HG02973 (cell line): Measurements from ENCODE around the gene NSD2.
"Not testable (repeated sequence)": the region's sequence is repeated elsewhere in the genome, so short reads cannot be mapped to it uniquely, and the experiment has no call there.

Experiments used
- ATAC-seq: cut with Tn5 transposase; IDR thresholded peaks from one replicate; pipeline ENCODE4 v1.9.1; 2021; ENCODE audit warnings: moderate library complexity; ENCODE audit not compliant: unreplicated experiment

NSD2 gene

DNA sequence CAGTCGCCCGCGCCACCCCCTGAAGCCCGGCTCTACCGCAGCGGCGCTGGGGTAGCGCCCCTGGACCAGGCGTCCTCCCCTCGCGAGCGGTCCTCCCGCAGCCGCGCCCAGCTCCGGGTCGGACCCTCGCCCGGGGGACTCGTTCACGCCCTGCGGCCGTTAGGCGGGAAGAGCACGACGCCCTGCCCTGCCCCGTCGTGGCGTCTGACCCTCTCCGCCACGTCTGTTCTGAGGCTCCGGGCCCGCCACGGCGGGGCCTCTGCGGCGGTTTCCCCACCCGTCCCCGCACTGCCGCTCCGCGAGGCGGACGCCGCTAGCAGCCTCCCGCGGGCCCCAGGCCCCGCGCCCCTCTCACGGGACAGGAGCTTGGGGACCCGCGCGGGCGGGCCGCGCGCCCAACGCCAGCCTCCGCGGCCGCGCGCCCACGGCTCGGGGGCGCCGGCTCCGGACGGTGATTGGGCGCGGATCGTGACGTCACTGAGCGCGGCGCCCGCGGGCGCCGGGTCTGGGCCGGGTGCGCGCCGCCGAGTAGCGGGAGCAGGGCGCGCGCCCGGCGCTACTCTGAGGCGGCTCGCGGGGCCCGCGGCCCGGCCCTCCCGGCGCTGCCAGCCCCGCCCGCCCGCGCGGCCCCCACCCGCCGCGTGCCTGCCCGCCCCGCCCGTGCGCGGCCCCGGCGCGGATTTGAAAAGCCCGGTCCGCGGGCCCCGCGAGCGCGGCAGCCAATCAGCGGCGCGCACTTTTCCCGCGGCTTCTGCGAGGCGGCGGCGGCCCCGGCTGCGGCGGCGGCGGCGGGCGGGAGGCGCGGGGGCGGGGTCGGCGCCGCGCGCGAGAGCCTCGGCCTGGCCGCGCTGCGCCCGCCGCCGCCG is at the start of gene NSD2:
TSS of gene NSD2 (plus strand) at position 816 of the 866 bp plus-strand sequence. CDS start 29,262 bp downstream, outside the sequence.
- ATAC-seq: peak; percentile 62

DNA sequence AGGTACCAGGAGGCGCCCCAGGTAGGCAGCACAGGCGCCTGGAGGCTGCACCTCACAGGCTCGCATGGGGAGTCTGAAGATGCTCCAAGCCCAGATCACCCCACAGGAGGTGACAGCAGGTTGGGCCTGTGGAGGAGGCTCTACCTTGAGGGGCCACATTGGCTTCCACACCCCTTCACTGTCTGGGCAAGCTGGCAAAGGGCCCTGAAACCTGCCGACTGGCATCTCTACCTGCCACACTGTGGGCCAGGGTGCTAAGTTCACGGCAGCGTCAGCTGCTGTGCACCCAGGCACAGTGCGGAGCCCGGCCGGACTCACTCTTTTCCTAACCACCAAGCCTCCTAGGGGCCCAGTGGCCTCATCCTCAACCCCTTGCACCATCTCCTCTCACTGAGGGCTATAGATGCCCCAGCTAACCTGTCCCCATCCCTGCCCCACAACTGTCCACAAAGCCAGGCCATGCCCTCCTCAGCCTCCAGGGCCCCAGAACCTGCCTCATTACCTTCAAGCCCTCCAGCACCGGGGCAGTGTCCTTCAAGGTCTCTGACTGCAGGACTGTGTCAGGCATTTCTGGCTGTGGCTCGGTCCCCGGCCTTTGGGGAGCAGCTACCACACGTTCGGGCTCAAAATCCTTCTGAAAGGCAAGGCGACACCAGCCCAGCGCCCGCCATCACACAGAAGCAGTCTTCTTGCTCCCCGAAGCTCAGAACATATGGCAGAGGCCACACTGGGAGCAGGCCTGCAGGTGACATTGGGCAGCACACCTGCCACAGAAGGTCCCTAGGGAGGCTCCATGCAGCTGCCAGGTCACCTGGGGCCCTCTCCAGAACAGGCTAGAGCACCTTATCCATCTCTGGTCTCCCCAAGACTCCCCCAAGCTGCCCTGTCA is 49.3 kb upstream of the NSD2 start:
- no peak for ATAC-seq

DNA sequence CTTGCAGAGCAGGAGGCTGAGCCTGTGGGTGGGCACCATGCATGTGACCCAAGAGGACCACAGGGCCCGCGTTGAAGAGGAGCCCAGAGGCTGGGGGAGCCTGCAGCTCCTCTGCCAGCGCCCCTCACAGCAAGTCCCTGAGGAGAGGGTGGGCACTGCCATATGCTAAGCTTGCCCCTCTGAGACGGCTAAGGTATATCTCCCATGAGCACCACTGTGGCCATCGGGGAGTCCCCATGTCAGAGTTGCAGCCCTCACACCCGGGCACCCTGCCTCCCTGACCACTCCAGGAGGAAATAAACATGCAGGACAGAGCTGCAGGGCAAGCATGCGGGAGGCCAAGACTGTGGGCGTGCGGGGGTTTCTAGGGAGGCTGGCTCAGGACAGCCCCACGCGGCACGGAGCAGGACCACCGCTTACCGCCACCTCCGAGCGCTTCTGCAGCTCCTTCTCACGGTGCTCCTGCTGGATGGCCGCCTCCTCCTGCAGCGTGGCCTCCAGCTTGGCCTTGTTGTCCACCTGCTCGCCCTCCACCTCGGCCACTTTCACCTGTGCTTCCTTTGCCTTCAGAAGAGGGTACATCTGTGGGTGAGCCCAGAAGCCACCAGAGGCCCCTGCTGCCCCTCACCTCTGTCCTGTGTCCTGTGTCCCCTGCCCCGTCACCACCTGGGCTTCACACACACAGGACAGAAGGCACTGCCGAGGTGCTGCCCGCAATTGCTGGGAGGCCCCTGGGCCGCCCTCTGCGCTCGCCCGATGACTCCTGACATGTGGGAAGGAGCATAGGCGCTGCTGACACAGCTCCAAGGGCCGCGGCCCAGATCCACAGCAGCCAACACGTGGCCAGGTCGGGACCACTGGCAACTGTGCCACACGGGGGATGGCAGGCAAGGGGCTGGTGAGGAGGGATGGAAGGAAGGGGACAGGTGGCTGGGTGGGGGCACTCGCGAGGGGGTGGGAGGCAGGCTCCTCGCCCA is 48.3 kb upstream of the NSD2 start:
- no peak for ATAC-seq

DNA sequence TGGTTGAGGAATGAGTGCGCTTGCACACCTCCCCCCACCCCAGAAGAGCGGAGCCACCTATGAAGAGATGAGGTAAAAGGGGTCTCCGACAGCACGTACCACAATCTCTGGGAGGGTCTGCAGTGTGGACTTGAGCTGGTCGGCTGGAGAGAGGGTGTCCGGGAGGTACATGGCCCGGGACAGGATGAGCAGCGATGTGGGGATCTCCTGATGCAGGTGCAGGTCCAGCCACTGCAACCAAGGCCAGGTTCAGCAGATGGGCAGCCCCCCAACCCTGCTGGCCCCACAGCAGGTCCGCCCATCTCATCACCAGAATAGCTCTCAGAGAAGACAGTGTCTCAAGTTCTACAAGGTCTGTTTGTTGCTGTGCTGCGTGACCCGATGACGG is 47.7 kb upstream of the NSD2 start:
- no peak for ATAC-seq

DNA sequence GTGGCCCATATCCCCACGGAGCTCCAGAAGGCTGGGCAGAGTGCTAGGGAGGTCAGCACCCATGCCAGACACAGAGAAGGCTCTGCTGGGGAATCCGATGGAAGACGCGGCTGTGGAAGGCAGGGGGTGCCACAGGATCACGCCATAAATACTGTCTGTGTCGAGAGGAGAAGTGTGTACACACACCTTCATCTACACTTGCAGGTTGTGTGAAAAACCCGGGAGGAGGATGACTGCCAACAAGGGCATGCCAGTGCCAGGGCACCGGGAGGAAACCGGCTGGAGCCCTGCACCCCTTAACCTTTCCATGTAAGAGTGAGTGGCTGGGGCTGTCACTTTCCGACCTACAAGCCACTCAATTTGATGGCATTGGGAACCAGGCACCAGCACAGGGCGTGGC is 46.4 kb upstream of the NSD2 start:
- no peak for ATAC-seq

DNA sequence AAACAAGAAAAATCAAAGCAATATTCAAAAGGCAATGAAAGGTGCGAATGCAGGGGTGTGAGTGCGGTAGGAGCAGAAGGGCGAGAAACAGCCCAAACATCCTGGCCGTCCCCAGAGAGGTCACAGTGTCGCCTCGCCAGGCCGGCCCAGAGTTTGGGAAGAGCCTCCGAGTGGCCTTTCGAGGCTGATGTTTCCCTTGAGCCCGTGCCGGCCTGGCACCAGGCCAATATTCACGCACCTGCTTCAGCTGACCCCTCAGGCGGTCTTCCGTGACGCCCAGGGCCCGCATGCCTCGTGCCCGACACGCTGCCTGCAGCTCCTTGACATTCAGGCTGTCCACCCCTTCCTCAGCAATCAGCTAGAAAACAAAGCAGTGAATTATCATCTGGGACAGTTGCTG is 45.9 kb upstream of the NSD2 start:
- no peak for ATAC-seq

DNA sequence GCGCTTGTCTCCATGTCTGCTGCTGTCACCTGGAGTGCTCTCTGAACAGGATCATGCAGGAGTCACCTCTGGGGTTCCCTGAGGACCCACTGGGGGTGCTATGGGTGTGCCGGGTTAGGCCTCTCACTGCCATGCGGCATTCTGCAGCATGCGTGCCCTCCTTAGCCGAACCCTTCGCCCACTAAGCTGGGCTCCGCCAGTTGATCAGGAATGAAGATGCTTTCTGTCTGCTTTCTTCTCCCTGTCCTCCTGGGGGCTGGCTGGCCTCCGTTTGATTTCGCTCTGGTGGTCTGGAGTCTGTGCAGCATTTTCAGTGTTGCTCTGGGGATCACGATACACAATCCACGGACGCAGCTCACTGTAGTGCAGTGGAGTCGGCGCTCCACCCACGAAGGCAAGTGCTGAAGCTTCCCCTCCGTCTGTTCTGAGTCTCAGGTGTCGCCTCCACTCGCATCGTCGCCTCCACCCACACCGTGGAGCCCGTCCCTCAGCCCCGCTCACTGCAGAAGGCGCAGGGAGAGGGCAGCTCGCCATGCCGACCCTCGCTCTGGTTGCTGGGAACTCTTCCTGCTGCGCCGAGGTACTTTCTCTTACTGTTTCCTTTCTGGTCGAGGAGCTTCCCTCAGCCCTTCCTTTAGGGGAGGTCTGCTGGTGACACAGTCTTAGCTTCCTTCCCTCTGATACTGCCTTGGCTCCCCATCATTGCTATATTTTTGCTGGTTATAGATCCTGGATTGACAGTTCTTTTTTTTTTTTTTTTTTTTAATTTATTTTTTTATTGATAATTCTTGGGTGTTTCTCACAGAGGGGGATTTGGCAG is 44.5 kb upstream of the NSD2 start:
- no peak for ATAC-seq

DNA sequence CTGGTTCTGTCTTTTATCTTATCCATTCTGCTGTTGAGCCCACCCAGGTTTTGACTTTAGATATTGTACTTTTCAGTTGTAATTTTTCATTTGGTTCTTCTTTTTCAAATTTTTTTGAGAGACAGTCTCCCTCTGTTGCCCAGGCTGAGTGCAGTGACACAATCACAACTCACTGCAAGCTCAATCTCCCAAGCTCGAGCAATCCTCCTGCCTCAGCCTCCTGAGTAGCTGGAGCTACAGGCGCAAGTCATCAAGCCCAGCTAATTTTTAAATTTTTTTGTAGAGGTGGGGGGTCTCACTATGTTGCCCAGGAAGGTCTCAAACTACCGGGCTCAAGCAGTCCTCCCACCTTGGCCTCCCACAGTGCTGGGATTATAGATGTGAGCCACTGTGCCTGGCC is 41.0 kb upstream of the NSD2 start:
- ATAC-seq: no peak

DNA sequence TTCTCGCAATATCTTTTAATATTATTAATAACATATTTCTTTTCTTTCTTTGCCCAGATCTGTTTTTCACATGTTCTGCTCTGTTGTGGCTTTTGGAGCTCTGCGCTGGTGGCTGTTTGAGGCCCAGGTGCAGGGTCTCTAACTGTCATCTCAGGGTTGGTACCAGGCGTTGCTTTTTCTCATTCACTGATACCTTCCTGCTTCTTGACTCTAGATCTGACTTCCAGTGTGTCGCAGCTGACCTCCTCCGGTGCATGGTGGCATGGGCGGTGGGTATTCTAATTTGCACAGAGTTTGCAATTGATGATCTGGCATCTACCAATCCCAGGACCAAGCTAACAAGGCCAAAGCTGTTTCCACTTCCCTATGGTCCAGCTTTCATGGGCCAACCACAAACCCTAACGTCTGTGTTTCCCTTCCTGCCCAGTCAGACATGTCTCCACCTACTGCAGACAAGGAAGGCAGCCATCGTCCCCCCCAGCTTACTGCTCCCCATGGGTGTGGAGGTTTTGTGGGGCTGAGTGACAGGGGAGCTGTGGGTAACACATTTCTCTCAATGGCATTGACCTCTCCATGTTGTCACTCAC is 40.5 kb upstream of the NSD2 start:
- no peak for ATAC-seq

DNA sequence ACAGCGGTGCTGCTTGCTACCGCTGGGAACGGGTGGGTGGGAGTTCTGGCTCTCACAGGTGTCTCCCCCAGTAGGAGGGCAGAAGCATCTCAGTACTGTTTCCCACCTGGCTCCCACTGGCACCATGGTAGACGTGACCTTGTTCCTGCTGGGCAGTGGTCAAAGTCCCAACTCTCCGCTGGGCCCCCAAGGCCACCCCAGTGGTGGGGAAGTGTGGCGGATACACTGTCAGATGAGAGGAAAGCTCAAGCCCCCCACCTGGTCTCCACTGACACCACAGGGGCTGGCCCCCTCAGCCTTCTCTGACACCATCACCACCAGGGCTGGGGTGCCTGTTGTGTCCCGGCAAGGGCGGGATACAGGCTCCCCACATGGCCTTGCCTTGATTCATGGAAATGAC is 39.9 kb upstream of the NSD2 start:
- no peak for ATAC-seq

DNA sequence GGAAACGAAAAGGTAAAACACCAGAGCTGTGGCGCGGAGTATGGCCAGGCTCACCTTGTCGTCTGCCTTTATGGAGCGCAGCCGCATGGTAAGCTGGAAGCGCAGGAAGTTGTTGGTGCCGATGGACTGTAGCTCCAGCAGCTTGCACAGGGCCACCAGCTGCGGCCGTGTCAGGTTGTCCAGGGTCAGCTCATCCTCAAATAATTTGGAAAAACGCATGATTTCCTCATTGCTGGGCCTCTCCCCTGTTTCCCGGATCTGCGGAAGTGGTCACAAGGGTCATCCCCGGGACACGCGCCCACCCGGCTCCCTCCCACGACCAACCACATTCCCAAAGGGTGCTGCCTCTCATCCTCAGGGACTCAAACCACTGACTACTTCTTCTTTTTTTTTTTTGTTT is 38.5 kb upstream of the NSD2 start:
- ATAC-seq: no peak

DNA sequence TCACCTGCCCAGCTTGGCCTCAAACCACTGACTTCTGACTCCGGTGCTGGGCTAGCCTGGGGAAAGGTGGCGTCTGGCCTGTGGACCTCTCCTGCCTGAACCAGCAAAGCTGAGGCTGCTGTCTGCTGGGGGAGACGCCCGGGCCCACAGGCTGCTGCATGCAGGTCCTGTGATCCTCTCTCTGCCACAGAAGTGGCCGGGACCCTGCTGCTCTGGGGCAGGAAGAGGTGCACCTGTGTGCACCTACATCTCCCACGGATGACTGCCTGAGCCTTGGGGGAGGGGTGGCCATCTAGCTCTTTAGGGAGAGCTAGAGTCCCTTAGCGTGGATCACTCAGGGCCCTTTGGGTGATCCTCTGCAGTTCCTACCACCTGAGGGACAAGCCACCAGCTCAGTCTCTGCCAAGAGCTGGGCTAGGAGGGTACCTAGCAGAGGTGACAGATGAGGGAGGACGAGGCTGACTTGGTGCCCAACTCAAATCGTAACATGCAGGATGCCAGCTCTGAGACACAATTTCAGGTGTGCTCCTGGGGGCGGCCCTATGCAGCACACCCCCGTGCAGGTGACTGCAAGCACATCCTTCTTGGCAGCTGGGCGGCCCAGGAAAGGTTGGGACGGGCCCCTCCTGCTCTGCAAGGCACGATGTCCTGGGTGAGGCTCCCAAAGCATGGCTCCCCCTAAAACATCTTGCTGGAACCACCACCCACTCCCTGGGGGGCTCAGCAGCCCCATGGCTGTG is 37.7 kb upstream of the NSD2 start:
- ATAC-seq: no peak

DNA sequence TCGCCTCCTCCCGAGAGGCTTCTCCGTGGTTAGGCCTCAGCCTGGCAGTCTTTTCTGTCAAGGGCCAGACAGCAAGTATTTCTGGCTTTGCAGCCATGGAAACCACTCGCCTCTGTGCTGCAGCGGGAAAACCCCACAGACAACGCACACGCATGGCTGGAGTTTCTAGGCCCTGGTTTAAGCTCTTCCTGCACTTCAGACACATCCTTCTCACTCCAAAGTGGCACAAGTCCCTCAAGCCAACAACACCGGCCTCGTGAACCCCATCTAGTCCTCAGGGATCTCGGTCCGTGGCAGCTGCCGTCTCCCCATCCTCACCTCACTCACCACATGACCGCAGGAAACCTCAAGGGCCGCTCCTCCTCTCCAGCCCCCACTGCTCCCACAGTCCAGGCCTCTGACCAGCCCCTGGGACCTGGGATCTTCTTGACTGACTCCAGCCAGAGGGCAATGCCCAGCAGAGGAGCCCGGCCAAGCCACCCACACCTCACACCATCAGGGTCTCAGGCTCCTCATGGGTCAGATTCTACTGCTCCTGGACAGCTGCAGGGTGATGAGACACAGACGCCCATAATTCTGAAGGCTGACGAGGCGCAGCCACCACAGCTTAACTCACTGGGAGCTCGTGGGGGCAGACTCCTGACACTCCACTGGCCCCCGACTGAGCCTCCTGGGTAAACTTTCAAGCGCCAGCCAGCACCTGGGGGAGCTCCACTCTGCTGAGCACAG is 37.0 kb upstream of the NSD2 start:
- peak; percentile 69 for ATAC-seq

DNA sequence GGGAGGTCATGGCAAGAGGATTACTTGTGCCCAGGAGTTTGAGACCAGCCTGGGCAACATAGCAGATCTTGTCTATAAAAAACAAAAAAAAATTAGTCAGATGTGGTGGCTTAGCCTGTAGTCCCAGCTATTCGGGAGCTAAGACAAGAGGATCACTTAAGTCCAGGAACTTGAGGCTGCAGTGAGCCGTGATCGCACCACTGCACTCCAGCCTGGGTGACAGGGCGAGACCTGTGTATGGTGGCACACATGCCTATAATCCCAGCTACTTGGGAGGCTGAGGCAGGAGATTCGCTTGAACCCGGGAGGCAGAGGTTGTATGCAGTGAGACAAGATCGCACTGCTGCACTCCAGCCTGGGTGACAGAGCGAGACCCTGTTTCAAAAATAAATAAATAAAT is 35.4 kb upstream of the NSD2 start:
- not testable (repeated sequence) for ATAC-seq

DNA sequence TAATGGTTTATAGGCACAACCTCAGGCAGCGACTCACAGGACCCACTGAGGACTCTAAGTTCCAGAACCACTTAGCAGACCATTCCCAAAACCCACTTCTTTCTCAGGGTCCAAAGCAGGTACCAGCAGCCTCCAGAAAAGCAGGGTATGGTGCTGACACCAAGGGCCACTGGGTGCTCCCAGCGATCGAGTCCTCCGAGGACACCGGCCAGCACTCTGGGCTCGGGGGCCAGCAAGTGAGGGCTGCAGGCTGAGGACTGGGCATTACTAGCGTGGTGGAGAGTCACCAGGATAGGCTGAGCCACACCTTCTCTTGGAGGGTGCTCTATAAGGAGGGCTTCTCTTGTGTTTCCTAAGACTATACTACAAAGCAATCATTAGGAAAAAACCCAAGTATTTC is 34.5 kb upstream of the NSD2 start:
- no peak for ATAC-seq

DNA sequence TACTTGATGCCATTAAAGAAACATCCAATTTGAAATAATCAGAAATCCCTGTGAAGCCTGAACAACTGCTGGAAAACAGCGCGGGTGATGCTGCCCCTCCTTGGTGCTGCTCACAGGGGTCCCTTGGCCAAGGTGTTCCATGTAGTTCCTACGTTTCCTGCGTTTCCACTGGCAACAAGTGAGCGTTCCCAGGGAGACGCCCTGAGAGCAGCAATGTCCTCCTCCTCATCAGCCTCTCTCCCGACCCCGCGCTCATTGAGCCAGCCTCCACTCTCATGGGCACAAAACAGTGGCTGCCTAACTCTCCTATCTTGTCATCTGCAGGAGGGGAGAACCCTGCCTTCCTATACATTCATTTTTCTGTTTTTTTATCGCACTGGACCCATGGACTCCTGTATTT is 34.1 kb upstream of the NSD2 start:
- no peak for ATAC-seq

DNA sequence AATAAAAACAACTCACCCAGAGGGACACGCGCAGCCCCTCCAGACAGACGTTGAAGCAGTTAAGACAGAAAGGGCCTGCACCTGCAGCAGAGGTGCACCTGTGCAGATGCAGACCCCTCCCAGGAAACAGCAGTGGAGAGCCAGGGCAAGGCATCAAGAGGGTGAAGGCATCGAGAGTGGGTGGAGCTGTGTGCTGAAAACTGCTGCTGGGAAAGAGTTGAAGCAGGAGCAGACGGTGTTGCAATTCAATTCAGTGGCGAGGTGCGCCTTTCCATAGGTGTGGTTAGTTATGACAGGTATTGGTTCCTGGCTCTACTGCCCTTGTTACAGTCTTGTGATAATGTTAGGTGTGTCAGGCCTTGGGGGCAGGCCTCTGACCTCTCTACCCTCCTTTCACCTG is 31.9 kb upstream of the NSD2 start:
- no peak for ATAC-seq

DNA sequence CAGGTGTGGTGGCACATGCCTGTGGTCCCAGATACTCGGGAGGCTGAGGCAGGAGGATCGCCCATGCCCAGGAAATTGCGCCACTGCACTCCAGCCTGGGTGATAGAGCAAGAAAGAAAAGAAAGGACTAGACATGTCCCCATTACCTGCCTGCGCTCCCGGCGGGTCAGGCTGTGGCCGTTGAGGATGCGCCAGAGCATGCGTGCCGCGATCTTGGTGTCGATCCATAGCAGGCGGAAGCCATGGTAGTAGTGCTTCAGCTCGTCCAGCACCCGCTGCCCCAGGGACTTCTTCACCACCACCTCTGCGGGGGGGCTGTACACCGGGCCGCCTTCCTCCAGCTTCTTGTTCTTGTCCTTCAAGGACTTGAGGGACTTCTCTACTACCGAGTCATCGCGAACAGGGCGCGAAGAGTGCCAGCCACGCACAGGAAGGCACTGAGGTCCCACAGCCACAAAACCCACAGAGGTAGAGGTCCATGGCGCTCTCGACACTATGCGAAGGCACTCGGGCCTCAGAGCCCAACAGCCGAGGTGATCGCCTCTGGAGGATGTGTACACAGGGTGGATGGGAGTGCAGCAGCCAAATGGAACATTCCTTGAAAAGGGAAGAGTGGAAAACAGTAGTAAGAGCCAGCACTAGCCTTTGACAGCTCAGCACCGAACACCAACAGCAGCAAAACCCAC is 29.8 kb upstream of the NSD2 start:
- ATAC-seq: no peak
